ENCODE measurements around the gene FRMPD3. TPM values are rescaled to one million over a fixed set of nuclear protein-coding genes. Genes with fewer than 3 reads are reported as not detected.

The FRMPD3 gene
- total RNA-seq, 2 donors from 2014 or later = 0.46 to 1.2 TPM

GRCh38 chrX:107493141-107493540 lies 43.7 kb downstream of the FRMPD3 start:
- intact Hi-C loops (cut with DNase I) = no loop called here
- no peaks in the 10 kb centered on the region for H3K27me3 ChIP-seq (replicated peaks; ENCODE audit: insufficient read depth)
- no peaks in the 10 kb centered on the region for H3K4me1 ChIP-seq (replicated peaks)
- DNase-seq (ENCODE audit: low spot score) = no peak
- WGBS = 69% methylated on average over 2 of the region's 2 CpGs
- H3K36me3 ChIP-seq = no peaks in the 10 kb centered on the region
- no peak overlapping the region for H3K4me3 ChIP-seq
- no peaks in the 10 kb centered on the region for H3K9me3 ChIP-seq
- no peak overlapping the region for H3K27ac ChIP-seq
- no peak for TF ChIP-seq POLR2AphosphoS5 (IDR thresholded peaks at IDR 0.05)
- no peak for TF ChIP-seq POLR2A (IDR thresholded peaks at IDR 0.05)
- no peak for TF ChIP-seq CTCF (IDR thresholded peaks at IDR 0.05)

GRCh38 chrX:107496786-107497185 lies 47.3 kb downstream of the FRMPD3 start:
- DNase-seq (ENCODE audit: low spot score) = no peak
- H3K4me1 ChIP-seq (replicated peaks) = no peaks in the 10 kb centered on the region
- WGBS = 73% methylated on average over 3 of the region's 3 CpGs
- no peaks in the 10 kb centered on the region for H3K9me3 ChIP-seq
- intact Hi-C loops (cut with DNase I) = no loop called here
- H3K36me3 ChIP-seq = no peaks in the 10 kb centered on the region
- TF ChIP-seq POLR2A (IDR thresholded peaks at IDR 0.05) = no peak
- TF ChIP-seq POLR2AphosphoS5 (IDR thresholded peaks at IDR 0.05) = no peak
- TF ChIP-seq CTCF (IDR thresholded peaks at IDR 0.05) = no peak
- H3K4me3 ChIP-seq = no peak overlapping the region
- H3K27ac ChIP-seq = no peak overlapping the region
- H3K27me3 ChIP-seq (replicated peaks; ENCODE audit: insufficient read depth) = no peaks in the 10 kb centered on the region

Other genes starting within 250 kb of the FRMPD3 start
- 10 to 100 TPM in 1 of 2 donors, 1 to 10 TPM in 1; 1.4 to 10.8 TPM for gene NUP62CL, start 243.2 kb upstream of the FRMPD3 start, total RNA-seq
- gene DNAAF6, start 243.0 kb upstream of the FRMPD3 start, total RNA-seq = 1 to 10 TPM in 1 of 2 donors, not detected in 1; 1.4 TPM
- 10 to 100 TPM; 37.5 to 37.6 TPM for gene PRPS1, start 178.9 kb downstream of the FRMPD3 start, total RNA-seq

All from prostate gland (tissue), 2 donors.